Spleen (tissue), 11 donors: Measurements from ENCODE around the gene CPED1. TPM values are rescaled to one million over a fixed set of nuclear protein-coding genes. Genes with fewer than 3 reads are reported as not detected.

Experiments
- DNase-seq: peaks from one replicate; pipeline ENCODE4 v3.0.0-alpha.2; 2020
- H3K27ac ChIP-seq, 8 donors: fragments of 200-600 bp; sonication (generic) in 7 of 8; 1 replicate in 4 of 8; 2 replicates in 4 of 8; pipeline versions ENCODE4 v1.5.0 to v1.8.0; 2016 to 2021; ENCODE audit warnings: inconsistent platforms in 4 of 8, mild to moderate bottlenecking in 4 of 8, moderate library complexity in 1 of 8
- H3K27me3 ChIP-seq, 7 donors: fragments of 200-600 bp; sonication (generic) in 6 of 7; replicated peaks in 1 of 7; 1 replicate in 4 of 7; 2 replicates in 3 of 7; pipeline versions ENCODE4 v1.5.0 to v1.8.0; 2016 to 2021; ENCODE audit warnings: inconsistent platforms in 3 of 7, mild to moderate bottlenecking in 1 of 7
- H3K36me3 ChIP-seq, 6 donors: fragments of 200-600 bp; sonication (generic) in 5 of 6; 1 replicate in 4 of 6; 2 replicates in 2 of 6; pipeline versions ENCODE4 v1.5.0 to v1.8.0; 2016 to 2021; ENCODE audit warnings: inconsistent platforms in 2 of 6
- H3K4me1 ChIP-seq, 6 donors: fragments of 200-600 bp; sonication (generic) in 5 of 6; 1 replicate in 3 of 6; 2 replicates in 3 of 6; pipeline versions ENCODE4 v1.5.0 to v1.8.0; 2016 to 2021; ENCODE audit warnings: inconsistent platforms in 3 of 6
- H3K4me3 ChIP-seq, 8 donors: fragments of 200-600 bp; sonication (generic) in 7 of 8; 1 replicate in 4 of 8; 2 replicates in 4 of 8; pipeline versions ENCODE4 v1.5.0 to v1.8.0; 2016 to 2021; ENCODE audit warnings: inconsistent platforms in 4 of 8, mild to moderate bottlenecking in 4 of 8, moderate library complexity in 2 of 8
- H3K9me3 ChIP-seq, 8 donors: fragments of 200-600 bp; sonication (generic) in 7 of 8; 1 replicate in 4 of 8; 2 replicates in 4 of 8; pipeline versions ENCODE4 v1.5.0 to v1.8.0; 2016 to 2021; ENCODE audit warnings: inconsistent platforms in 4 of 8
- CTCF ChIP-seq, 11 experiments: fragments of 200-600 bp in 7 of 11; fragments of 450-650 bp in 4 of 11; sonication (generic) in 4 of 11; IDR thresholded peaks in 8 of 11; conservative IDR thresholded peaks in 3 of 11; 1 replicate in 7 of 11; 2 replicates in 4 of 11; pipeline versions ENCODE4 v1.4.0 to v1.8.0; 2016 to 2021; ENCODE audit warnings: antibody characterized with exemption in 11 of 11, inconsistent platforms in 4 of 11, mild to moderate bottlenecking in 1 of 11
- POLR2A ChIP-seq, 3 donors: fragments of 450-650 bp; IDR thresholded peaks; one replicate each; pipeline ENCODE4 v1.5.1; 2017; ENCODE audit warnings: antibody characterized with exemption in 3 of 3, mild to moderate bottlenecking in 1 of 3
- POLR2AphosphoS5 ChIP-seq, 3 donors: sonication (generic); formaldehyde crosslinking; IDR thresholded peaks; one replicate each; pipeline ENCODE4 v1.5.1; 2017; ENCODE audit warnings: antibody characterized with exemption in 3 of 3
- WGBS, 5 donors: extraction: QIAGEN DNeasy Blood & Tissue Kit in 3 of 5; methylation state at CpG; one replicate each; pipeline versions ENCODE4 v1.1.5 to v1.1.7; 2013 to 2018; 5-methylcytosine and 5-hydroxymethylcytosine counted together
- intact Hi-C: fragments of 100-400 bp; cut with DNase I; formaldehyde crosslinking; loops from one replicate; pipeline ENCODE4 v1.15.0; 2023; ENCODE audit warnings: low total_unique reads
- polyA plus RNA-seq, 3 donors: library from polyadenylated mRNA; stranded (reverse); fragments of 200-250 nt; gene quantifications; one replicate each; pipeline ENCODE4 v1.2.1, GENCODE V29; 2013
- total RNA-seq, 7 donors: library from RNA; depleted of rRNA in 3 of 7; stranded (reverse); fragments of >200 nt in 3 of 7; fragmentation: NEBNext Ultra II Directional in 4 of 7; extraction: Animal tissue kit (Norgen Biotek cat#: 25700) in 4 of 7; gene quantifications; one replicate each; pipeline versions ENCODE4 v1.1.0 to v1.2.1, GENCODE V29; 2016 to 2021
- donor health status: healthy with polysubstance abuse.
- donor health status: DM: no; HTN: no; CAD: no; lungs with moderate emphysema.
- donor health status: DM: no; HTN: no; CAD: no.
- donor health status: Bipolar disorder and iron deficiency.
- donor health status: healthy.
- donor health status: DM: no; HTN: no; CAD: no.
- donor health status: DM: yes; HTN: yes; CAD: no.

CPED1 gene
- total and polyA plus RNA-seq, 10 donors: 1.5 to 81.6 (median 38.6) TPM

- Histone ChIP-seq H3K36me3 (no peaks in the 10 kb centered on the region), H3K9me3 (no peaks in the 10 kb centered on the region), H3K4me3 (no peak overlapping the region), H3K27ac (no peak overlapping the region), H3K4me1 (peaks cover 0 to 5% (median 0%) of the 10 kb centered on the region in 6 donors), H3K27me3 (no peaks in the 10 kb centered on the region)
- DNase-seq: no peak
- intact Hi-C loops: no loop called here
- TF ChIP-seq POLR2A (IDR thresholded peaks at IDR 0.05): no peak
- TF ChIP-seq POLR2AphosphoS5 (IDR thresholded peaks at IDR 0.05): no peak
- no peak for TF ChIP-seq CTCF (IDR thresholded peaks at IDR 0.05 in 8 of 11, conservative IDR thresholded peaks at IDR 0.05 in 3 of 11)
- WGBS, 5 donors: 92 to 98% (median 96%) methylated on average over 2 of the region's 2 CpGs
Observed at GRCh38 chr7:121078701-121079227, 90.3 kb downstream of the CPED1 start.

GRCh38 chr7:121079425-121080169 is 91.1 kb downstream of the CPED1 start:
- intact Hi-C loops: loop anchor here (5.0 kb wide), 1 partner anchor 92 kb away; the partner anchor contains the start of gene CPED1
- no peaks in the 10 kb centered on the region for H3K36me3 ChIP-seq
- H3K27ac ChIP-seq: no peak overlapping the region
- TF ChIP-seq POLR2A (IDR thresholded peaks at IDR 0.05) (no peak), POLR2AphosphoS5 (IDR thresholded peaks at IDR 0.05) (no peak), CTCF (IDR thresholded peaks at IDR 0.05 in 8 of 11, conservative IDR thresholded peaks at IDR 0.05 in 3 of 11) (no peak)
- H3K27me3 ChIP-seq: no peaks in the 10 kb centered on the region
- DNase-seq: no peak
- 77 to 93% (median 83%) methylated on average over 5 of the region's 5 CpGs for WGBS, 5 donors
- no peaks in the 10 kb centered on the region for H3K9me3 ChIP-seq
- H3K4me1 ChIP-seq: peaks cover 0 to 5% (median 0%) of the 10 kb centered on the region in 6 donors
- H3K4me3 ChIP-seq: no peak overlapping the region

GRCh38 chr7:121080257-121080912 is 91.9 kb downstream of the CPED1 start:
- WGBS, 5 donors: 91 to 99% (median 94%) methylated on average over 2 of the region's 2 CpGs
- Histone ChIP-seq H3K4me1 (peaks cover 0 to 5% (median 0%) of the 10 kb centered on the region in 6 donors), H3K27ac (no peak overlapping the region), H3K27me3 (no peaks in the 10 kb centered on the region), H3K9me3 (no peaks in the 10 kb centered on the region), H3K36me3 (no peaks in the 10 kb centered on the region), H3K4me3 (no peak overlapping the region)
- no peak for DNase-seq
- no peak for TF ChIP-seq POLR2A (IDR thresholded peaks at IDR 0.05)
- no peak for TF ChIP-seq CTCF (IDR thresholded peaks at IDR 0.05 in 8 of 11, conservative IDR thresholded peaks at IDR 0.05 in 3 of 11)
- TF ChIP-seq POLR2AphosphoS5 (IDR thresholded peaks at IDR 0.05): no peak
- intact Hi-C loops: loop anchor here (5.0 kb wide), 1 partner anchor 93 kb away; the partner anchor contains the start of gene CPED1

GRCh38 chr7:121080913-121081326 is 92.4 kb downstream of the CPED1 start:
- Histone ChIP-seq H3K27ac (no peak overlapping the region), H3K4me1 (peaks cover 0 to 11% (median 0%) of the 10 kb centered on the region in 6 donors), H3K36me3 (no peaks in the 10 kb centered on the region), H3K4me3 (no peak overlapping the region), H3K9me3 (no peaks in the 10 kb centered on the region), H3K27me3 (no peaks in the 10 kb centered on the region)
- no peak for TF ChIP-seq POLR2AphosphoS5 (IDR thresholded peaks at IDR 0.05)
- no peak for TF ChIP-seq CTCF (IDR thresholded peaks at IDR 0.05 in 8 of 11, conservative IDR thresholded peaks at IDR 0.05 in 3 of 11)
- no peak for TF ChIP-seq POLR2A (IDR thresholded peaks at IDR 0.05)
- intact Hi-C loops: loop anchor here (5.0 kb wide), 1 partner anchor 94 kb away; the partner anchor contains the start of gene CPED1
- no peak for DNase-seq
- WGBS, 5 donors: 72 to 80% (median 77%) methylated on average over 4 of the region's 4 CpGs
